ENCODE data around the gene PALS2.

Gene PALS2

DNA sequence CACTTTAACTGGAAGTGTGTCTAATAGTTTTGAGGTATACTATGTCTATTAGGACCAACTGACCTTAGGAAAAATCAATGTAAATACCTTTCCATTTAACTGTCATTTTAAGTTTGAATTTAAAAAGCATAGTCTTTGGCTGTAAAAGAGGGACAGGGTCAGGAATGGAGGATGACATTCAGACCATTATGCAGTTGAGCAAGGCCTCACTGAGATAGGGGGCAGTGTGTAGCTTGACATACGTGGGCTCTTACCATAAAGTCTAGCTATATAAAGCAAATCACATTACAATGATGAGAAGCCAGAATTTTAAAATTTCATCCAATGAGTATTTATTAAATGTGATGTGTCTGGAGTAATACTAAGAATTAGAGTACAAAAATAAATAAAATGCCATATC, 17.9 kb downstream of the PALS2 start:
- no peak for DNase-seq

DNA sequence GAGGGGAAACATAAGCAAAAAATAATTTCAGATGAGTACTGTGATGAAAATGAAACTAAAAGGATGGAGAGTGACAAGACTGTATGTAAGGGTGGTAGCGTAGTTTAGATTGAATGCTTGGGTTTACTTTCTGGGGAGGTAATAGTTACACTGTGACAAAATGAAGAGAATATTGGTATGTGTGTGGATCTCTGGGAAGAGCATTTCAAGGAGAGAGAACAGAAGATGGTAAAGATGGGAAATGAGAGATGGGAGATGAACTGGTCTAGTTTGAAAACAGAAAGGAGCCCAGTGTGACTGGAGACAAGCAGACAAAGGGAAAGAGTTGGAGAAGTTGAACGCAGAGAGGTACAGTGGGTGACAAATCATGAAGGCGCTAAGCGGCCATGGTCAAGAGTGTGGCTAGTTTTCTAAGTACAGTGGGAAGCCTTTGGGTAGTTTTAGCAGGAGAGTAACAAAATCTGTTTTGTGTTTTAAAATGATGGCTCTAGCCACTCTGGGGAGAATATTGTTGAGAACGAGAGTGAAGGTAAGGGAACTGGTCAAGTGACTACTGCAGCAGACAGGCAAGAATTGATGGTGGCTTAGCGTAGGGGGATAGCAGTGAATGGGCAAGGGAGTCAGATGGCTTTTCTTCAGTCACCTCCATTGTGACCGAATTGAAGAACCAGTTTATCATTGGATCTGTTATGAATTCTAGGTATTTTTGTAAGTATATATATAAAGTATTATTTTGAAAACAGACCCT, 22.6 kb downstream of the PALS2 start:
- no peak for DNase-seq

DNA sequence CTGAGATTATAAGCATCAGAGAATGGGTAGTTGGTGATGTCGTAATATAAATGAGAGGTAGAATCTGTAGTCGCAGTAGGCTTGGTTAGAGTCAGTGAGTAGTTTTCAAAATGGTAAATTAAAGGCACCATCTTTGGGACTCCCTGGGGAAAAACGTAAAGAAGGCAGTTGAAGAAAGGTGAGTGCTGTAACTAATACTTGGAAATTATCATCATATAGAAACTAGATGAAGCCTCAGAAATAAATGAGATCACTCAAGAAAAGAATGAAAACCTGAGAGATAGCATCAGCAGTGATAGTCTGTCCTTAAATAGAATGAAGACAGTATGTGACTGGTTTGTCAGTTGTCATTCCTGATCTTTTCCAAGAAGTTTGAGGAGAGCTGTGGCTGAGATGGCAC, 23.8 kb downstream of the PALS2 start:
- no peak for DNase-seq

DNA sequence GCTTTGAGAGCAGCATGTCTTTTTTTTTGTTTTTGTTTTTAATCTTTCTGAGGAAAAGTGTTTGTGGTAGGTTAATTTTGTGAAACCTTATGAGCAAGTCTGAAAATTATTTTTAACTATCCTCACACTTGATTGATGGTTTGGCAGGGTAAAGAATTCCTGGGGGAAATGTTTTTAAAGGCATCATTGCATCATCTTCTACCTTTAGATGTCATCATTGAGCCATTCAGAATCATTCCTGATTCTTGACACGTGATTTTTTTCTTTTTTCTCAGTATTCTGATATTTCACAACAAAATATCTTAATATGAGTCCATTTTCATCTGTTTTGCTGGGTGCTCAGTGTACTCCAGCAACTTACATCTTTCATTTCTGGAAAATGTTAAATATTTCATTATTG, 28.3 kb downstream of the PALS2 start:
- no peak for DNase-seq

DNA sequence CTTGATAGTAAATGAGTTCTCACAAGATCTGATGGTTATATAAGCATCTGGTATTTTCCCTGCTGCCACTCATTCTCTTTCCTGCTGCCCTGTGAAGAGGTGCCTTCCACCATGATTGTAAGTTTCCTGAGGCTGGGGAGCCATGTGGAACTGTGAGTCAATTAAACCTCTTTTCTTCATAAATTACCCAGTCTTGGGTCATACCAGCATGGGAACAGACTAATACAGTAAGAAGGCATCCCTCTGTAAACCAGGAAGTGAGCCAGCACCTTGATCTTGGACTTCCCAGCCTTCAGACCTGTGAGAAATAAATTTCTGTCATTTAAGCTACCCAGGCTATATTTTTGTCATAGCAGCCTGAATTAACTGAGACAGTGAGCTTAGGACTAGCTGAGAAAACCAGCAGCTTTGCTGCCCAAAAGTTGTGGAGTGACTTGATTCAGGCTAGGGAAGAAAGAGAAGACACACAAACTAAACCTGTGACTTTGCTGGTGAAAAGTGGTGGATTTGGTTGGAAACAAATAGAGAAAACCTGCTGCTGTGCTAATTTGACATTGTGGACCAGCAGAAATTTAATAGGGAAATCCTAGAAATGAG, 29.7 kb downstream of the PALS2 start:
- no peak for DNase-seq

DNA sequence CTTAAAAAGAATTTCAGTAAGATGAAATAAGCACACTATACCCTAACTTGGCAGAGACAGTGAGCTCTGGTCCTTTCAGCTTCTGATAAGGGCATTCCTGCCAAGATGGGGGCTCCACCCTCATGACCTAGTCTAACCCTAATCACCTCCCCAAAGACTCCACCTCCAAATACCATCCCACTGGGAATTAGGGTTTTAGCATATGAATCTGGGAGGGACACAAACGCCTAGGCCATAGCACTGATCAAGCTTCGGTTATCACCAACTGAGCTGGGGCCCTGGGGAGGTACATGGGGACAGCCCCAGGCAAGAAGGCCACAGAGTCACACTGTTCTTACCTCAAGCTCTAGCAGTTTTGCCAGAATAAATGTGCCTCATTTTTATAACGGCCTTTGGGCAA, 31.4 kb downstream of the PALS2 start:
- DNase-seq, result no peak

DNA sequence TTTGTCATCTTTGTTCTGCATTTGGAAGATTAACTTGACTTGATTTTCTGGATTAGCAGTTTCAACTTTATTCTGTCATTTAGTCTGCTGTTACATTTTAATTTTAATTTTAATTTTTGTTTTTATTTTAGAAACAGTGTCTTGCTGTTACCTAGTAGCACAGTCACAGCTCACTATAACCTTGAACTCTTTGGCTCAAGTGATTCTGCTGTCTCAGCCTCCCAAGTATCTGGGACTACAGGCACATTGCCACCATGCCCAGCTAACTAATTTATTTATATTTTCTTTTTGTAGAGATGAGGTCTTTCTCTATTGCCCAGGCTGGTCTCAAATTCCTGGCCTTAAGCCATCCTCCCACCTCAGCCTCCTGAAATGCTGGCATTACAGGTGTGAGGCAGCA, 35.3 kb downstream of the PALS2 start:
- no peak for DNase-seq

DNA sequence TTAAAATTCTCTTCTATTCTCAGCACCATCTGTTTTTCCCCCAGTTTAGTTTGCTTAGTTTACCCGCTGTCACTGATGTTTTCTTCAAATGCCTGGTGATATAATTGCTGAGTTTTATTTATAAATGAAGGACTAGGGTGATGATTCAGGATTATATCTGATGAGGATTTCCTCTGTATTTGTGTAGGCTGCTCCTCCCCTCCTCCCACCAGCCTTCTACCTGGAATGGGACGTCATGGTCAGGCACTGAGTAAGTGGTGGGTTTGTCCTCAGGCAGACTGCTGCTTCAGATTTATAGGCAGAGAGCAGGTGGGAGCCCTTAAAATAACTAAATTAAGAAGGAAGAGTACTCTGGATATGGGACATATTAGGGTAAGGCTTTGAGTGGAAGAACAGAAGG, 35.8 kb downstream of the PALS2 start:
- DNase-seq, result no peak

DNA sequence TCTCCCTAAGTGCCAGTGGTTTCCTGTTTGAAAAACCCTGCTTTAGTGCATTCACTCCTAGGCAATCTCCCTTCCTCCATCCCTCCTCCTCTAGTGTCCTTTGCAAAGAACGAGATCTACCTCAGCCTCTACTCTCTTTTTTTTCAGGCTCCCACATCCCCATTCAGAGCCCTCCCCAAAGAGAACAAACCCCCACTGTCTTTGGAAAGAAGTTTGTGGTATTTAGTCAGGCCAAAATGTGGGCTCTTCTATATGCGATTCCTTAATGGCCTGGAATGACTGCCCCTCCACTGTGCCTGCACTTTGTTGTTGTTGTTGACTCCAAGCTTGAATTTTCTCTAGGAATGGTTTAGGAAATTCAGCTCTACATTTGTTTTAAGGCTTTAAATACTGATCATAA, 36.3 kb downstream of the PALS2 start:
- no peak for DNase-seq

DNA sequence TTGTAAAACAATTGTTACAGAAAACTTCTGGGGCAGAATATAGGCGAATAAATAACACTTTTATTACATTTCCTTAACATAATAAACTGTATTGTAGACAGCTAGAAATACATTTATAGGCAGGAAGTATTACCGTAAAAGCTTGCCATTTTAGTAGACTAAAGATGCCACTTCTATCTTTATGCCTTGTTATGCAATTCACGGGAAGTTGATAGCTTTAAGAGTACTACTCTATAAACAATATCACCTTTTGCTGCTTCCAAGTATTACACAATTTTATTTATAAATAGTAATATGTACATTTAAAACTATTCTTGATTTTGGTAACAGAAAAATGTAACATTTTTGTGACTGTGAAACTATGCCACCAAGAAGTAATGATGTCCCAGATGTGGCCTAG, 37.9 kb downstream of the PALS2 start:
- no peak for DNase-seq

DNA sequence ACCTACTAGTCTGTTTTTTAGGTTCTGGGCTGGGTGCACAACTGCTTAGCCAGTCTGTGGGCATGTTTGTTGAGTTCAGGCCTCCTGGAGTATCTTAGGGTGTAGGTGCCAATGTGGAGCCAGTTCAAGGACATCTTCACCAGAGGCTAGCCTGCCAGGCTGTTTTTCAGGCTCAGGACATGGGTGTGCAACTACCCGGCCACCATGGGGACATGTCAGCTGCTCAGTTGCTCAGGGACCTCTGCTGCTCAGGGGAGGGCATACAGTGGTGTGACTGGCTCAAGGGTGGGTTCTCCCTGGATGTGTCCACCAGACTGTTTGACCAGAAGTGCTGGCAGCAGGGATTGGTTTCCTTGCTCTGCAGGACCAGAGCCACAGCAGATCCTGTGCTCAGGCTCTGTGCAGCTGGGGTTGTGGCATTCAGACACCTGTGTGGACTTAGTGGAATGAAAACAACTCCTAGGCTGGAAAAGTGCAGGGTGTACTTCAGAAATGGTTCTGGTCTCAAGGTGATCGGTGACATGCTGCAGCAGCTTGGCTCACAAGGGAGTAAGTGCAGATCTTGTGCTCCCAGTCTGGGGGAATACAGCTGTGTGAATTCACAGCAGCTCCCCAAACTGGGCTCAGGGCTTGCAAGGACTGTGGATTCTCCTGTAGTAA, 44.8 kb downstream of the PALS2 start:
- no peak for DNase-seq

DNA sequence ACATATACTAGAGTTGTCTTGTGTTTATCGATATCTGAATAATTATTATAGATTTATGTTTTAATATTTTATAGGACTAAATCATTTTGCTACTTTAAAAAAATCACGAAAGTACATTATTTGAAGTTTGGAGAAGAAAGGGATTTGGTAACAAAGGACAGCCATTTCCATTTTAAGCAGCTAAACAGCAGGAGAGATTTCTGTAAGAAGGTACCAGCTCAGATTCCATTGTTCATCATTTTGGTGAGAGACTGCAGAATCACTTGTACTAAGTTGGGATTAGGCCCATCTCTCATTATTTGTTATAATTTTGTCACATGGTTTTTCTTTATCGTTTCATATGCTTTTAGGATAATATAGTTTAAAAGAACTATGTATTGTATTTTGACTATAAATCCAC, 46.7 kb downstream of the PALS2 start:
- DNase-seq, result no peak

DNA sequence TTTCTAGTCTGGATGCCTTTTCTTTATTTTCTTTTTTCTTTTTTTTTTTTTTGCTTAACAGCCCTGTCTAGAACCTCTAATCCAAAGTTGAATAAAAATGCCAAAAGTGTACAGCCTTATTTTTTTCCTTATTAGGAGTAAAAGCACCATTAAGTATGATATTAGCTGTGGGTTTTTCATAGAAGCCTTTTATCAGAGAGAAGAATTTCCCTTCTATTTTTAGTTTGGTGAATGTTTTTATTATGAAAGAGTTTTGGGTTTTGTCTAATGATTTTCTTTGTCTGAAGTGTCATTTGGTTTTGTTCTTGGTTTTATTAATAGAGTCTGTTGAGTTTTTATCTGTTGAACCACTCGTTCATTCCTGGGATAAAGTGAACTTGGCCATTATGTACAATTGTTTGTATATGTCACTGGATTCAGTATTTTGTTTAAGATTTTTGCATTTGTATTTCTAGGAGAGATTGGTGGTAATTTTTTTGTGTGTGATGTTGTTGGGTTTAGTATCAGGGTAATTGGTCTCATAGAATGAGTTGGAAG, 49.5 kb downstream of the PALS2 start:
- DNase-seq, result no peak

Measured in activated T-cell treated with anti-CD3 and anti-CD28 coated beads, Interleukin-2, amount 50 U/mL, for 48 hours (primary cell).